Measurements from ENCODE around the gene SOX9.

GRCh38 chr17:72137161-72137560 is 16.3 kb downstream of the SOX9 start:
- TF ChIP-seq POLR2A (IDR thresholded peaks at IDR 0.05; ENCODE audit: low read length), result no peak
- no peak for TF ChIP-seq GATA1 (IDR thresholded peaks at IDR 0.05; ENCODE audit: low read depth, low read length)
